HG03060 (cell line): ENCODE results near the gene ROR1.

ENCODE experiments used
- ATAC-seq: cut with Tn5 transposase; IDR thresholded peaks from one replicate; pipeline ENCODE4 v1.9.1; 2021; ENCODE audit warnings: low read depth, moderate number of reproducible peaks; ENCODE audit not compliant: unreplicated experiment

Gene ROR1

DNA sequence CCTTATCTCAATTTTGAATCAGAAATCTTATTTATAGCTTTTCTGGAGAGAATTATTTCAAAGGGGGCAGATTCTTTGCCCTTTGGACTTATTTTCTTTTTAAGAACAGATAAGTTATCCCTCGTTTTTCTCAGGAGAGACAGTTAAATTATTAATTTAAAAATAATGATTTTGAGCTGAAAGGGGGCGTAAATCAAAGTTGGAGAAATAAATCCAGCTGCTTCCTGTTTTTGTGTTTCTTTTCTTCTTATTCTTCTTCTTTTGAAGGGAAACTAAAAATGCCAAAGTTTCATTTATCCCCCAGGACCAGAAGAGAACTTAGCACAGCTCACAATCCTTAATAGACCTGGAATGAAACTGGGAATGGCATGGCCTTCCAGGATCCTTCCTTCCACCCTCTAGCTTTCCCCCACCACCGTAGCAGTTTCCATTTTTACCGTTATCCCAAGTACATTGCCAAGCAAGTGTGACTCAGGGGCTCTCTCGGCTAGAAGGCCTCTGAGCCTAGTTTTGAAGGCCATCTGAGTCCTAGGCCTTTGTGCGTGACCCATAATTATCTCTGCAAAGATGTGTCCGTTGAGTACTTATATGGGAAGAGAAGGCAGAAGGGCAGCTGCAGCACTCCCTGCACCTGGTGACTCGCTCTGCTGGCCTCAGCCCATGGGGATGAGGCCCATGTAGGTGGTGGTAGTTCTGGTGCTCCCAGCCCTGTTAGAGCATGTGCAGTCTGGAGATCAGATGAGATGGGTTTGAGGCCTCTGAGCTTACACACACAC is 181.7 kb downstream of the ROR1 start:
- no peak for ATAC-seq

DNA sequence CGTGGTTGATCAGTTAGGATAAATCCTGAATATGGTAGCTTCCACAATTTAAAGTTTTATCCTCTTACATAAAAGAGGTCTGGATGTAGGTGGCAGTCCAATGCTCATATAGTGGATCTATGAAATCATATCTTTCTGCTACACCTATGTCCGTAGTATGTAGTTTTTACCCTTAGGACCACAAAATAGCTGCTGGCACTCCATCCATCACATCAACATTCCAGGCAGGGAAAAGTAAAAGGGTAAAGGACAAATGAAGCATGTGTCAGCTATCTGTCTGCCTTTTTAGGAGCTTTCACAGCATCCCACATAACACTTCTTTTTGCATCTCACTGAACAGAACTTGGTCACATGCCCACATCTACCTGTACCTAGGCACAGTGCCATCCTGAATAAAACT is 184.7 kb downstream of the ROR1 start:
- ATAC-seq, result no peak

DNA sequence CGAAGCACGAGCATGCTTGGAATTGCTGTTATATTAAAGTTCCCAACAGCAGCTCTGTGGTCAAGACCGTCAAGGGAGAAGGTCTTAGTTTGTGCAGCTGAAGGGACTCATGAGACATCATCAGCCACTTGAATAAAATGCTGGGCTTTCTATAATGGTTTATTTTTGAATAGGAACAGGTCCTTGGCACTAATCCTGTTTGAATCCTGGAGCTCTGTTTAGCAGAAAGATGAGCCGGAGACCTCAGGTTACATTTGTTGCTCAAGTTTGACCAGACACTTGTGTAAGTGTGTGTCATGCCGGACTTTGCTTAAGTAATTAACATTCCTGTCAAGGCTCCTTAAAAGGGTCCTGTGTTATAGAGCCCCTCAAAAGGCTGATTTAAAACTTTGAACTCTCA is 186.5 kb downstream of the ROR1 start:
- ATAC-seq, result no peak

DNA sequence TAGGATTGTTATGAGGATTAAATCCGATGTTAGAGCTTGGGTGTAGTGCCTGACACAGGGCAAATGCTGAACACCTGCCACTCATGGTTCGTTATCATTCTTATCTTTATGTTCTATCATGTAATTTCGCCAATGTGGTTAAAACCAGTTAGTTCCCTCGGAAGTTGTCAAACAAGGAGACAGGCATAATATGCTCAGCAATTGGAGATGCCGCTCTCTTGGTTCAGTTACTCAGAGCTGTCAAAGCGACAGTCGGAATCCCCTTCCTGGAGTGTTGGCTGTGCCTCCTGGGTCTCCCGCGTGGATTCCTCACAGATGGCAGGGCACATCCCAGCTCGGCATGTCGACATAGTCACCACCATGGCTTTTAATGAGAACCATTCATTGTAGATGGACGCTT is 192.2 kb downstream of the ROR1 start:
- no peak for ATAC-seq

DNA sequence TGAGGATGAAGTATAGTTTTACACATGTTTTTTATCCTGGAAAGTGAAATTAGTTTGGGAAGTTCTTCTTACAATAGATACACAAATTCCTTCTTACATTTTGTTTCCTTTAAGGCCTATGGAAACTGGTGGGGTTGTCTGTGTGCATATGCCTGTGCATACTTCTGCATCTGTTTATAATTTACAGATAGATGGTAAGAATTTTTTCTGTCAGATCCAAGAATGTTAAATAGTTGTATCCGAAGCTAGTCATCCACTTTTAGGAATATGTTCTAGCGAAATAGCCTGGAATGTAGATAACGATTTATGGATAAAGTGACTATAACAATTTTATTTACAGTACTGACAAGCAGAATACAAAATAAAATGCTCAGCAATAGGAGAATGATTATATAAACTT is 194.1 kb downstream of the ROR1 start:
- no peak for ATAC-seq

DNA sequence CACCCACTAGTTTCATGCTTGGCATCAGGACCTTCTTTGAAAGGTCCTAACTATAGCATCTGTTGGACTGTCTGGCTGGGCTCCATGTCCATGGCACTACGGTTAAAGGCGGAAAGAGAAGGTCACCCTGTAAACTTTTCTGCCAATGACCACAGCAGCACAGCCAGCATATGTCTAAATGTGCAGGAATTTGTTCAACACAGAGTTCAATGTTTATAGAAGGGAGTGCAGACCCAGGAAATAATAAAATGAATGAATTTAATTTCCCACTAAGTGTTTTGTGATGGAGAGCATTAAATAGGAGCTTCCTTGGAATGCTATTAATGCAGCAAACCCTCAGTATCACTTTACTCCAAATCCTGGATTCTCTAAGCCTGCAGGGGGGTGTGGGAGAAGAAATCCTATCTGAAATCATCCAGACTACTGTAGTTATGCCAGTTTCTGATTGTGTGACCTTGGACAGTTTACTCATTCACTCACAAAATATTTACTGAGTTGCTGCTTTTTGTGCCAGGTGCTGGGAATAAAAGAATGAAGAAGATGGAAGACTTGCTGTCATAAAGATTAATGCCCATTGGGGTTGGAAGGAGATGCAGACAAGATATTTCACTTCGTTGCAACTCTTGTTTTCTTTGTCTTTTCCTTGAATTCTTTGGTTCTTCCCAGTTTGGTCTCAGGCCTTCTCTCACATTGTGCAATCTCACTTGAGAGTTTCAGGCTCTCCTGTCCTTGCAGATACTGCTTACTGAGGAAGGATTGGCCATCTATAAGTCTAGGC is 195.0 kb downstream of the ROR1 start:
- ATAC-seq, result no peak

DNA sequence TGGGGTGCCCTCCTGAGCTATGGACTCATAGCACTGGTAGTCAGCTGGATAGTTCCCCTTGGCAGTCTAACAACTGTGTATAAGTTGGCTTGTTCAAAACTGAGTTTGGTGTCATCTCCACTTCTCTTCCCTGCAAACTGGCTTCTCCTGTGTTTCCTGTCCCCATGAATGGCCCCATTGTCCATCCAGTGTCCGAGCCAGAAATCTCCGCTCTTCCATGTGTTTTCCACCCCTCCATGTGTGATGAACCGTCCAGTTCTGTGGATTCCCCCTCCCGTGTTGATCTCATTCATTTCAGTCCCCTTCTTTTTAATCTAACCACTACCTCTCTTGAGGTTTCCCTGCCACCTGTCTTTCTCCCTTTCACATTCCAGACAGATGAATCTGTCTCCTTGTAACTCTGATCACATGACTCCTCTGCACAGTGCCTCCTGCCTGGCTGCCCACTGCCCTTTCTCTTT is 195.7 kb downstream of the ROR1 start:
- ATAC-seq, result no peak

DNA sequence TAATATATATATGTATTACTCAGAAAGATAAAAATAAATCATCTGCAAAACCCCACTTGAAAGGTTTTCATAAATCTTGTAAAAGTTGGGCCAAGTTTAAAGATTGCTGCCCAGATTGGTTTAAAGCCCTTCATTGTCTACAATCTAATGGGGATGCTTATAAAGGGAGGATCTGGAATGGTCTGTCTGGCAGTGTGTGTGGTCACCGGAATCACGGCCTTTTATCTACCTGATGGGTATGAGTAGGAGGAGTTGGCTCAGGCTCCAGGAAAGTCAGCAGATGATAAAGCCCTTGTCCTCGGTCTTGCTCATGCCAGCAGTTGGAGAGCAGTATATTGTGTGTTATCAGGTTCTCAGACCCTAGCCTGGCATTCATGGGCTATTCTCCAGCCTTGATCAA is 197.7 kb downstream of the ROR1 start:
- no peak for ATAC-seq

DNA sequence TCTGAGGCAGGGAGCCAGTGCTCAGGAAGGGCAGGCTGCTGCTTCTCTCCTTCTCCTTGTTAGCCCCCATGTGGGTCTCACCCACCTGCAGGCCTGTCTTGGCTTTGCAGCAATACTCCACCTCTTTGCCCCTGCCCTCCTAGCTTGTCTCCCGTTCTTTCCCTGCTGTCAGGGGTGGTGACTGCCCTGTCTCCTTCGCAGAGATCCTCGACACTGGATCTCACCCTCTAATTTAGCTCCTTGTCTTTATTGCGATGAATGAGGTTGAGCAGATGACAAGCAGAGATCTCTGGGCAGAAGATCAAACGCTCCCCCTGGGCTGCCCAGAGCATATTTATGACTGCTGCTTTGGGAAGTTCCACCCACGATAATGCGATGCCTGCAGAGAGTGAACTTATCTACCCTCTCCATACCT is 199.2 kb downstream of the ROR1 start:
- ATAC-seq, result no peak

DNA sequence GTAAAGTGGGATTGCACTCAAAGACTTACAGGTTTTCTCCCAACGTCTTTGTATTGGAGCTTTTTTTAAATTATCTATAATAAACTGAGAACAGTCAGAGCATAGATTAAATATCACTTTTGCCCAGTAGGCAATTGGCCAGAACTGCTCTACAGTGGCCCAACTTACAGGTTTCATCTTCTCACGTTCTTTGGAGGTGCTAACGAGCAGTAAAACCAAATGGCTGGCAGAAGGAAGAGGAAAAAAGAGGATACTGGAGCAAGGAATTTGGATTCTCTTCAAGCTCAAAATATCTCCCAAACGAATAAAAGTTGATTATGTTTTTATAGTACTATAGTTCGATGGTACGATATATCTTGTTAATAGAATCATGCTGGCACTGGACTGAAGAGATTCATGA is 201.1 kb downstream of the ROR1 start:
- ATAC-seq, result no peak

DNA sequence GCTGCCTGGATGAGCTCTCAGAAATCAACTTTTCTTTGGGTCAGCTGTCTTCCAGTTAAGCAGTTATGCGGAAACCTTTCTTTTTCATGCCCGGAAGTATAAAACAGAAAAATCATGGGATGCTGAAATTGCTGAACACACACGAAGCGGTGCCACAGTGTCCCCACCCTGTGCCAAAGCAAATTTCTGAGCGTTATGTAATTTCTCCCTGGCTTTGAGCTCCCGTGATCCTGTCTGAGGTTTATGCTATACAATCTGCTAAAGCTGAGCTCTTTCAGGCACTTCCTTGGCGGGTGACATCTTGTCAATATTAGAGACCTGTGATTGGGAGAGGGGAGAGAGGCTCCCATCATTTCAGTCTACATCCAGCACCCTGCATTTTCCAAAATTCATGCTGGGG is 201.7 kb downstream of the ROR1 start:
- no peak for ATAC-seq

DNA sequence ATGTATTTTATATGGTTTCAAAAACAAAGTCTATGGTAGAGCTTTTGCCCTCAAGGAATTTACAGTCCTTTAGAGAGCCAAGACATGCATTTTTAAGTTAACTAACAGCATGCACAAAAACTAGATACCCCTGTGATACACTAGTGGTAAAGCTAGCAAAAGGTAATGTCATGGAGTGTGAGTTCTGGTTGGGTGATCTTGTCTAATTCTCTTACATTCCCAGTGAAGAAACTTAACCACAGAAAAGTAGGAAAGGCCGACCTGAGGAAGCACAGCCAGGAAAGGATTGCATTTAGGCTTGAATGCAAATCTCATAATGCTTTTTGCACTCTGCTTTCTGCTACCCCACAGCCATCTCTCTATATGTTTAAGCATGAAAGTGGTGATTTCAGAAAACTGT is 202.2 kb downstream of the ROR1 start:
- no peak for ATAC-seq

DNA sequence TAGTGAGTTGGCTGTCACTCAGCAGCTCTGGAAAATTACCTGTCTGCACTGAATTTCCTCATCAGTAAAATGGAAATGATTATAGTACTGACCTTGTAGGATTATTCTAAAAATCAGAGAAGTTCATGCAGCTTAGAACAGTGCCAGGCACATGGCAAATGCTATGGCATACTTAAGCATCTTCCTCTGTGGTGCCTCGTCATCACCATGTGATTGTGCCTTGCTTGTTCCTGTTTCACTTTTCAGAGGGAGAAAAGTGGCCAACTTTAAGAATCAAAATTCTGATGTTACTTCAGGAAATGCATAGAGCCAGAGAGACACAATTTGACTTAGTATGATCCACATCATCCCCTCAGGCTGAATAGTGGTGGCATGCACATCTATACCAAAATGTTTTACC is 203.6 kb downstream of the ROR1 start:
- no peak for ATAC-seq

DNA sequence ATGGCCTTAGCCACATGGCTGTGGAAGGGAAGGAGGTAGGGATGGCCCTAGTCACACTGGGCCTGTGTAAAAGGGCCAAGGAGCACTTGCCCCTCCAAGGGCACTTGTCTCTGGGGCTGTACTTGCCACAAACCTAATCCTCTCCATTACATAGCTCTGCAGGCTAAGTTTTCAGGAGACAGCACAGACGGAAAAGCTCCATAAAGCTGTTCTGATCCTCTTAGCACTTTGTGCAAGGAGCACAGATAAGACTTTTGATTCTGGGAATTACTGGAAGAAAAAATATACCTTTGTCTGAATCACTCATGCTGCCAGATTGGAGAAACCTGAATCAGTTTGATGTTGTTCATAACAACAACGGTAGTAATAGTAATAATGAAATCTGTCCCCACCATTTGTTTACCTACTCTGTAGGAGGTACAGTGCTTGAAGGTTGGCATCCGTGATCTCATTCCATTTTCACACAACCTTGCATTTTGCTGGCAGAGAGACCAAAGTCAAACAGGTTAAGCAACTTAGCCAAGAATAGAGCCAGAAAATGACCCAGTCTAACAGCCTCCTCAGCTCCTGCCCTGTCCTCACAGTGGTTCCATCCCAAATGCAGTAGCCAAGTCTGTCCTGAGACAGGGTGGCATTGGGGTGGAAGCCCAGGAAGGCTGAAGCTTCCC is 207.1 kb downstream of the ROR1 start:
- no peak for ATAC-seq

DNA sequence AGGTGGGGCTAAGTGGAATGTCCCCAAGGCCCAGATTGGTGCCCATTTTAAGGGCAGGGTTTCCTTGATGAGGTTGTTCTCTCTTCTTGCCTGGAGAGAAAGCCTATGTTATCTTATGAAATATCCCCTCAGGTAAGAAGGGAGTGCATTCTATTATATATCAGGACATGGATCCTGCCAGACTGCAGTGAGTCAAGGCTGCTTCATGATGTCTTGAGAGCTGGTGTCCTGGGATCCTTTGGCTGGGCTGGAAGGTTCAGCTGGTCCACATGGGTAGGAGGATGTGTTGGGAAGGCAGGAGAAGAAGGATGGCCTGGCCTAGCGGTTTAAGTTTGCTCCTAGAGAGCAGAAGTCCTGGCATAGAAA is 207.6 kb downstream of the ROR1 start:
- no peak for ATAC-seq

DNA sequence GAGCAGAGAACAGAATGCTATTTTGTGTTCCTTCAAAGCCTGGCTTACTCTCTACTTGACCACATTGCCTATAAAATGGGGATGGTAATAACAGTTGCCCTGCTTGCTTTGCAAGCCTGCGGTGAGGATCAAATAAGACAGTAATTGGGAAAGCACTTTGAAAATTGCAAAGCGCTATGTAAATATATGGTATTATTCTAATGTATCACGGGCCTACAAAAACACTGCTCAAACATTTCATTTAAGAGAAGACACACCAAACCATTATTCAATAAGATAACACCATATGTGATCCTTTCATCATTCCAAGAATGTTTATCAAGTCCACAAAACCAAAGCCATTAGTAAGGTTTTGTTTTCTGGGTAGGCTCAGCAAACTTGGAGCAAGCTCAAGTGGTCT is 208.4 kb downstream of the ROR1 start:
- no peak for ATAC-seq

DNA sequence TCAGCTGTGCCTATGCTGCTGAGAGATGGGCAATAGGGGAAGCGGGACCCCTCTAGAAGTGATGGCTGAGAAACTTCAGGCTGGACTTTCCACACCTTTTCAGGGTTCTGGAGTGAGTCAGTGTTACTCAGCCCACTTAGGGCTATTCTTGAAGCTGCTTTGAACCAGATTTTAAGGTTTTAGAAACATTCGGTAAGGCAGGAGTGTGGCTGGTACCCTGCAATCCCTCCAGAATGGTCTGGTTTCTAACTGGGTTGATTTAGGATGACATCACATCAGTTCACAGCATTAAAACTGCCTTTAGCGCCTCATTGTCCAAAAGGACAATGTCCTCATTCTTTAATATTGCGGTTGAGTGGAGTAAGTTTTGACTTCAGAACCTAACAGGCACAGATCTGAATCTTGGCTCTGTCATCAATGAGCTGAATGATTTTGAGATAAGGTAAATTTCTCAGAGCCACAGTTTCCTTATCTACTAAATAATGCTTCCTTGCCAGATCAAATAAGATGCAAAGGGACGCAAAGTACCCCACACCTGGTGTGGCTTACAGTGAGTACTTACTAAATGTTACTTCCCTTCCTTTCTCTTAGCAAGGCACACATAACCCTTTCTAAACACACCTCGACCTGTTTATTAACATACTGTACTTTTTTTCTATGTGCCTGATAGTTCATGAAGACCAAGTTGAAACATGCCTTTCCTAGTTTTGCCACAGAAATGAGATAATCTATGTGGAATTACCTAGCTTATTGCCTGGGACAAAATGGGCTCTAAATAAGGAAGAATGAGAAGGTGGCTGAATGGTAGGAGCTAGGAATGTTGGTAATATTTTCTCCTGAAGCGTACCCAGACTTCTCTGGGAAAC is 209.8 kb downstream of the ROR1 start:
- no peak for ATAC-seq

DNA sequence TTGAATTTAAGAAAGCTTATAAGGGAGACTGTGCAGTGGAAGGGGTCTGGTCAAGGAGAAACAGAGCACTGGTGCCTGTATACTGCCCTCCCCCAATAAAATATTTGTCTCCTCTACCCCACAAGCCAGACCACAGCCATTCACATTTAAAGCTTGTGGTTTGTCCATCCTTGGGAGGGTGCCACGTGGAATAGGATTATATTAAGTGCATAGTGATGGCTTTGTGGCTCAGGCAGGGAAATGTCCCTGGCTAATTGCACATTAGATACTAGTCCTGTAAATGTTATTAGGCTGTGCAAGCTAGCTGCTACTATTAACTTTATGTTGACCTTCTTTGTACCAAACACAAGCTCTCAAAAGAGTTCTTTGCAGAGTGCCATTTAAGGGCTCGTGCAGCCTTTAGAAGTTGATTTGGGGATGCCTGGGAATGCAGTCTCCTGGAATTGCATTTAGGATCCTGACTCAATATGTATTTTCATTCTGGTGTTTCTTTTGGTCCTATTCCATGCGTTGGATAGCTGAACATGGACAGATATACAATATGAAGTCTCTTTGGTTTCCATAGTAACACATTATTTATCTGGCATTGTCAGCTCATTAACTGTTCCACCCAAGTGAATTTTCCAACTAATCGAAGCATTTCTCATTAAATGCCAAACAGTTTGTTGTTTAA is 210.6 kb downstream of the ROR1 start:
- no peak for ATAC-seq

DNA sequence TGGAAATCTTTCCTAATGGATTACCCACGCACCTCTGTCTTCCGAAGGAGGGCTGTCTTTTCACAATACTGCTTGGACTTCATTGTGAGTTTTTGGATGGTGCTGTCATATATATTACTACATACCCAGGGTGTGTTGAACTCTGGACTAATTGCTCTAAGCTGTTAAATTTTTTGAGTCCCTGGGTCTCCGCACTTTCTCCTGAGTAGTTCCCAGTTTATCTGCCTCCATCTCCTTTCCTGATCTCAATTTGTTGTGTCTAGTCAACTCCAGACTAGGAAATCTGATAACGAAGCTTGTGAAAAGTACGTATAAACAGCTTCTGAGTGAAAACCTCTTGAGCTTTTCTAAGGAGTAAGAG is 211.1 kb downstream of the ROR1 start:
- no peak for ATAC-seq

DNA sequence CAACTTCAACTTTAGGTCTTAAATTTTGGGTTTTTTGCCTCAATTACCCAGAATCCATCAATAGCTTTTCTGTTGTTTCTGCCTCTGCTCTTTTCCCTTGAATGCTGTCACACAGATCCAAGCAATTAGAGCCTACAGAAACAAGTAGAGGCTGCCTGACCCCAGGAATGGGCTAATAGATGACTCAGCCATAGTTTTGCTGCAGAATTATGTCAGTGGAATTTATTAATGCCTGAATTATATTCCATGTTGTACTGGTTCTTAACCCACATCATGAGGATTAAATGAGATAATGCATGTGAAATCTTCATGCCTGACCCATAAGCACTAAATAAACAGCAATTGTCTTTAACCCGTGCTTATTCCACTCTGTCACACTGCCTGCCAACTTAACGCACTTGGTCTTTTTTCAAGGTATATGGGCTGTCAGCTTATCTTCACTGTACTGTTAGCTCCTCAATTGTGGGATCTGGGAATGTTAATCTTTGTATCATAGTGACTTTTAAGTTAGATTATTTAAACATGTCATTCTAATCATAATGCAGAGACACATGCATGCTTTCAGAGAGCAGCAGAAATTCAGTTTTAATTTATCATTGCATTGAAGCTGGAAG is 213.3 kb downstream of the ROR1 start:
- no peak for ATAC-seq
